H9 (cell line): ENCODE results near the gene EVC. TPM values are rescaled to one million over a fixed set of nuclear protein-coding genes. Genes with fewer than 3 reads are reported as not detected.

ENCODE experiments used
- DNase-seq: peaks from one replicate; pipeline ENCODE4 v3.0.0-alpha.2; 2017
- H2AFZ ChIP-seq: one replicate; pipeline ENCODE4 v1.6.1; 2013; ENCODE audit warnings: mild to moderate bottlenecking, low read length, control low read depth, moderate library complexity
- H2AK5ac ChIP-seq: 2 replicates; pipeline ENCODE4 v1.6.1; 2013; ENCODE audit warnings: low read length, control low read depth, mixed read lengths; ENCODE audit not compliant: insufficient read length
- H2BK120ac ChIP-seq: one replicate; pipeline ENCODE4 v1.6.1; 2013; ENCODE audit warnings: low read depth, mild to moderate bottlenecking, low read length, control low read depth, inconsistent platforms; ENCODE audit not compliant: poor library complexity, severe bottlenecking
- H2BK12ac ChIP-seq: 2 replicates; pipeline ENCODE4 v1.6.1; 2013; ENCODE audit warnings: low read length, control low read depth, mixed read lengths, low read depth; ENCODE audit not compliant: insufficient read length
- H2BK15ac ChIP-seq: 2 replicates; pipeline ENCODE4 v1.6.1; 2013; ENCODE audit warnings: low read depth, low read length, control low read depth
- H2BK20ac ChIP-seq: one replicate; pipeline ENCODE4 v1.6.1; 2013; ENCODE audit warnings: low read depth, mild to moderate bottlenecking, low read length, control low read depth, inconsistent platforms; ENCODE audit not compliant: poor library complexity, severe bottlenecking
- H2BK5ac ChIP-seq: 2 replicates; pipeline ENCODE4 v1.6.1; 2013; ENCODE audit warnings: low read length, control low read depth, mixed read lengths; ENCODE audit not compliant: insufficient read length
- H3K14ac ChIP-seq: 2 replicates; pipeline ENCODE4 v1.6.1; 2013; ENCODE audit warnings: low read length, control low read depth; ENCODE audit not compliant: insufficient read depth
- H3K18ac ChIP-seq: 2 replicates; pipeline ENCODE4 v1.6.1; 2013; ENCODE audit warnings: low read depth, mild to moderate bottlenecking, mixed read lengths, low read length, control low read depth; ENCODE audit not compliant: insufficient read length
- H3K23ac ChIP-seq: 2 replicates; pipeline ENCODE4 v1.6.1; 2013; ENCODE audit warnings: low read length, control low read depth, mixed read lengths, low read depth; ENCODE audit not compliant: insufficient read length
- H3K23me2 ChIP-seq: 2 replicates; pipeline ENCODE4 v1.6.1; 2013; ENCODE audit warnings: low read depth, mild to moderate bottlenecking, mixed read lengths, low read length, control low read depth; ENCODE audit not compliant: insufficient read length, poor library complexity, severe bottlenecking
- H3K27ac ChIP-seq: 2 replicates; pipeline ENCODE4 v1.5.1; 2013; ENCODE audit warnings: low read length, control low read depth, mixed read lengths, low read depth; ENCODE audit not compliant: insufficient read length
- H3K27me3 ChIP-seq: 2 replicates; pipeline ENCODE4 v1.6.1; 2013; ENCODE audit warnings: low read length, control low read depth, inconsistent platforms; ENCODE audit not compliant: insufficient read depth
- H3K4ac ChIP-seq: 2 replicates; pipeline ENCODE4 v1.6.1; 2013; ENCODE audit warnings: low read depth, mild to moderate bottlenecking, control low read depth, inconsistent platforms, low read length, moderate library complexity
- H3K4me1 ChIP-seq: 2 replicates; pipeline ENCODE4 v1.6.1; 2013; ENCODE audit warnings: low read length, control low read depth, inconsistent platforms; ENCODE audit not compliant: insufficient read depth
- H3K4me2 ChIP-seq: 2 replicates; pipeline ENCODE4 v1.6.1; 2013; ENCODE audit warnings: low read length, control low read depth, mixed read lengths; ENCODE audit not compliant: insufficient read length, insufficient read depth
- H3K56ac ChIP-seq: 2 replicates; pipeline ENCODE4 v1.6.1; 2013; ENCODE audit warnings: low read depth, mild to moderate bottlenecking, mixed read lengths, low read length, control low read depth; ENCODE audit not compliant: insufficient read length
- H3K79me1 ChIP-seq: 2 replicates; pipeline ENCODE4 v1.6.1; 2013; ENCODE audit warnings: low read depth, mild to moderate bottlenecking, moderate library complexity, low read length, control low read depth, inconsistent platforms; ENCODE audit not compliant: insufficient read depth, poor library complexity, severe bottlenecking
- H3K79me2 ChIP-seq: 2 replicates; pipeline ENCODE4 v1.6.1; 2013; ENCODE audit warnings: low read length, control low read depth, inconsistent platforms; ENCODE audit not compliant: insufficient read depth
- H3K9ac ChIP-seq: 2 replicates; pipeline ENCODE4 v1.6.1; 2013; ENCODE audit warnings: low read length, control low read depth, mixed read lengths; ENCODE audit not compliant: insufficient read length; ENCODE audit errors: extremely low read depth
- H3K9me3 ChIP-seq: one replicate; pipeline ENCODE4 v1.6.1; 2013; ENCODE audit warnings: low read depth, low read length, inconsistent platforms; ENCODE audit not compliant: control insufficient read depth
- H3T11ph ChIP-seq: one replicate; pipeline ENCODE4 v1.6.1; 2013; ENCODE audit warnings: mild to moderate bottlenecking, low read length, control low read depth, inconsistent platforms
- H4K20me1 ChIP-seq: one replicate; pipeline ENCODE4 v1.6.1; 2013; ENCODE audit not compliant: control insufficient read depth, insufficient read length, insufficient read depth
- H4K5ac ChIP-seq: 2 replicates; pipeline ENCODE4 v1.6.1; 2013; ENCODE audit warnings: low read depth, mild to moderate bottlenecking, mixed read lengths, low read length, control low read depth; ENCODE audit not compliant: insufficient read length
- H4K8ac ChIP-seq: replicated peaks from 2 replicates; pipeline ENCODE4 v1.6.1; 2013; ENCODE audit warnings: low read length, control low read depth, mixed read lengths, low read depth; ENCODE audit not compliant: insufficient read length
- H4K91ac ChIP-seq: 2 replicates; pipeline ENCODE4 v1.6.1; 2013; ENCODE audit warnings: low read depth, mild to moderate bottlenecking, moderate library complexity, mixed read lengths, low read length, control low read depth; ENCODE audit not compliant: insufficient read length
- H3K27ac Mint-ChIP-seq, 3 experiments: 2 replicates in 2 of 3; 3 replicates in 1 of 3; pipeline ENCODE4 v1.8.0; 2020 to 2021; ENCODE audit warnings: mixed read lengths in 3 of 3, mild to moderate bottlenecking in 1 of 3, moderate library complexity in 1 of 3
- H3K27me3 Mint-ChIP-seq: 2 replicates; pipeline ENCODE4 v1.8.0; 2021; ENCODE audit warnings: low read depth, mild to moderate bottlenecking, moderate library complexity, mixed read lengths
- H3K36me3 Mint-ChIP-seq, 3 experiments: 2 replicates in 2 of 3; 3 replicates in 1 of 3; pipeline ENCODE4 v1.8.0; 2020 to 2021; ENCODE audit warnings: low read depth in 3 of 3, mixed read lengths in 3 of 3; ENCODE audit not compliant: insufficient read depth in 1 of 3
- H3K4me1 Mint-ChIP-seq, 2 experiments: 2 replicates each; pipeline ENCODE4 v1.8.0; 2020; ENCODE audit warnings: mixed read lengths in 2 of 2
- H3K4me3 Mint-ChIP-seq, 2 experiments: 2 replicates in 1 of 2; 3 replicates in 1 of 2; pipeline ENCODE4 v1.8.0; 2020 to 2021; ENCODE audit warnings: mild to moderate bottlenecking in 2 of 2, mixed read lengths in 2 of 2, moderate library complexity in 1 of 2
- H3K9me3 Mint-ChIP-seq, 2 experiments: 2 replicates in 1 of 2; 3 replicates in 1 of 2; pipeline ENCODE4 v1.8.0; 2020; ENCODE audit warnings: mild to moderate bottlenecking in 2 of 2, mixed read lengths in 2 of 2, moderate library complexity in 1 of 2
- CTCF ChIP-seq: fragments of 200-600 bp; sonication (generic); conservative IDR thresholded peaks from 3 replicates; pipeline ENCODE4 v1.8.0; 2021; ENCODE audit warnings: antibody characterized with exemption, mild to moderate bottlenecking
- WGBS: extraction: QIAGEN DNeasy Blood & Tissue Kit; methylation state at CpG from one replicate; pipeline ENCODE4 v1.1.7; 2013; ENCODE audit warnings: missing lambda C conversion rate, low lambda C conversion rate, mixed read lengths; ENCODE audit not compliant: insufficient read length; ENCODE audit errors: extremely low coverage; 5-methylcytosine and 5-hydroxymethylcytosine counted together
- total RNA-seq: library from RNA; stranded (reverse); gene quantifications from 2 replicates; pipeline ENCODE4 v1.2.1, GENCODE V29; 2021

The EVC gene
- total RNA-seq, 1 experiment from 2014 or later: 10.1 TPM

GRCh38 chr4:5738061-5738460 is 27.1 kb downstream of the EVC start:
- H3T11ph ChIP-seq: no peak overlapping the region
- Mint-ChIP-seq H3K4me3 (no peak overlapping the region), H3K27ac (no peak overlapping the region), H3K9me3 (no peaks in the 10 kb centered on the region), H3K36me3 (peaks cover 9 to 29% (median 13%) of the 10 kb centered on the region in 3 experiments; a peak in 5 of 7 replicates), H3K27me3 (no peaks in the 10 kb centered on the region), H3K4me1 (no peaks in the 10 kb centered on the region)
- no peaks in the 10 kb centered on the region; the same call in 1 of the 2 replicates for H3K4me1 ChIP-seq
- no peak overlapping the region for H3K27ac ChIP-seq
- no peak overlapping the region for H3K14ac ChIP-seq
- no peak overlapping the region for H3K56ac ChIP-seq
- H3K9me3 ChIP-seq: peaks cover 2% of the 10 kb centered on the region
- H4K20me1 ChIP-seq: no peaks in the 10 kb centered on the region
- H3K9ac ChIP-seq: no peak overlapping the region
- H3K79me2 ChIP-seq: no peaks in the 10 kb centered on the region
- no peak for TF ChIP-seq CTCF
- H2BK5ac ChIP-seq: no peak overlapping the region
- H2BK120ac ChIP-seq: no peak overlapping the region
- DNase-seq: no peak
- no CpG with 5 or more reads among the region's 2 CpGs for WGBS
- H3K18ac ChIP-seq: no peak overlapping the region
- no peak overlapping the region for H3K4ac ChIP-seq
- no peak overlapping the region for H3K23ac ChIP-seq
- H3K4me2 ChIP-seq: no peak overlapping the region
- no peaks in the 10 kb centered on the region for H3K79me1 ChIP-seq
- no peak overlapping the region for H2BK15ac ChIP-seq
- no peak overlapping the region for H2BK12ac ChIP-seq
- H2AFZ ChIP-seq: no peak overlapping the region
- no peak overlapping the region for H2AK5ac ChIP-seq
- no peak overlapping the region for H2BK20ac ChIP-seq
- no peaks in the 10 kb centered on the region for H3K23me2 ChIP-seq
- no peak overlapping the region for H4K91ac ChIP-seq
- no peak overlapping the region for H4K8ac ChIP-seq
- H4K5ac ChIP-seq: no peak overlapping the region
- no peaks in the 10 kb centered on the region for H3K27me3 ChIP-seq
